ENCODE results near the gene RIBC2.
"Not testable (repeated sequence)": the region's sequence is repeated elsewhere in the genome, so short reads cannot be mapped to it uniquely, and the experiment has no call there.

RIBC2 gene

GRCh38 chr22:45413368-45414211 lies at the start of gene RIBC2, which contains the start of gene SMC1B:
Gene RIBC2, plus strand, starts transcription at chr22:45413693. Its CDS starts 194 bp downstream, at chr22:45413887.
Gene SMC1B, minus strand, starts transcription at chr22:45413599. Its CDS starts 32 bp downstream, at chr22:45413567.
- DNase-seq (ENCODE audit: insufficient read length, low spot score): no peak
- FAIRE-seq: no peak

GRCh38 chr22:45366713-45367112 lies 46.8 kb upstream of the RIBC2 start:
- no peak for DNase-seq (ENCODE audit: insufficient read length, low spot score)
- FAIRE-seq: no peak

GRCh38 chr22:45373592-45373991 lies 39.9 kb upstream of the RIBC2 start:
- DNase-seq (ENCODE audit: insufficient read length, low spot score); FAIRE-seq: not testable (repeated sequence)

GRCh38 chr22:45376009-45376408 lies 37.5 kb upstream of the RIBC2 start:
- FAIRE-seq: no peak
- no peak for DNase-seq (ENCODE audit: insufficient read length, low spot score)

GRCh38 chr22:45376703-45377102 lies 36.8 kb upstream of the RIBC2 start:
- no peak for DNase-seq (ENCODE audit: insufficient read length, low spot score)
- no peak for FAIRE-seq

- DNase-seq (ENCODE audit: insufficient read length, low spot score) (no peak), FAIRE-seq (no peak)
Measured at GRCh38 chr22:45381348-45381747, 32.1 kb upstream of the RIBC2 start.

GRCh38 chr22:45389546-45389945 lies 23.9 kb upstream of the RIBC2 start:
- no peak for FAIRE-seq

GRCh38 chr22:45397806-45398205 lies 15.7 kb upstream of the RIBC2 start:
- FAIRE-seq (no peak), DNase-seq (ENCODE audit: insufficient read length, low spot score) (no peak)

More at GRCh38 chr22:45389546-45389945, 23.9 kb upstream of the RIBC2 start:
- no peak for DNase-seq (ENCODE audit: insufficient read length, low spot score)

- FAIRE-seq (no peak), DNase-seq (ENCODE audit: insufficient read length, low spot score) (no peak)
Measured at GRCh38 chr22:45398214-45398613, 15.3 kb upstream of the RIBC2 start.

- no peak for FAIRE-seq
- no peak for DNase-seq (ENCODE audit: insufficient read length, low spot score)
Measured at GRCh38 chr22:45399712-45400445, 13.6 kb upstream of the RIBC2 start.

- DNase-seq (ENCODE audit: insufficient read length, low spot score) (no peak), FAIRE-seq (no peak)
Measured at GRCh38 chr22:45402466-45402985, 11.0 kb upstream of the RIBC2 start.

GRCh38 chr22:45407793-45408192 lies 5.7 kb upstream of the RIBC2 start:
- DNase-seq (ENCODE audit: insufficient read length, low spot score): no peak
- FAIRE-seq: no peak

- FAIRE-seq (no peak), DNase-seq (ENCODE audit: insufficient read length, low spot score) (no peak)
Measured at GRCh38 chr22:45413013-45413367, 503 bp upstream of the RIBC2 start.

GRCh38 chr22:45418056-45418769 lies 4.7 kb downstream of the RIBC2 start:
- FAIRE-seq: no peak
- no peak for DNase-seq (ENCODE audit: insufficient read length, low spot score)

- no peak for FAIRE-seq
Measured at GRCh38 chr22:45418770-45419138, 5.3 kb downstream of the RIBC2 start.

GRCh38 chr22:45420011-45420410 lies 6.5 kb downstream of the RIBC2 start:
- no peak for DNase-seq (ENCODE audit: insufficient read length, low spot score)
- no peak for FAIRE-seq

More at GRCh38 chr22:45418770-45419138, 5.3 kb downstream of the RIBC2 start:
- DNase-seq (ENCODE audit: insufficient read length, low spot score): no peak

GRCh38 chr22:45420539-45420938 lies 7.0 kb downstream of the RIBC2 start:
- FAIRE-seq: no peak
- DNase-seq (ENCODE audit: insufficient read length, low spot score): no peak

GRCh38 chr22:45421349-45422055 lies 8.0 kb downstream of the RIBC2 start:
- no peak for FAIRE-seq
- no peak for DNase-seq (ENCODE audit: insufficient read length, low spot score)

- no peak for FAIRE-seq
- no peak for DNase-seq (ENCODE audit: insufficient read length, low spot score)
Measured at GRCh38 chr22:45422237-45422983, 8.9 kb downstream of the RIBC2 start.

GRCh38 chr22:45423524-45423923 lies 10.0 kb downstream of the RIBC2 start:
- DNase-seq (ENCODE audit: insufficient read length, low spot score) (no peak), FAIRE-seq (no peak)
